Activated naive CD8-positive, alpha-beta T cell (primary cell): ENCODE data around the gene CACFD1.
"Not testable (repeated sequence)": the region's sequence is repeated elsewhere in the genome, so short reads cannot be mapped to it uniquely, and the experiment has no call there.

Experiments
- H3K27ac Mint-ChIP-seq: one replicate; pipeline ENCODE4 v1.8.0; 2021; ENCODE audit warnings: mixed read lengths
- H3K27me3 Mint-ChIP-seq: one replicate; pipeline ENCODE4 v1.8.0; 2021; ENCODE audit warnings: mixed read lengths
- H3K36me3 Mint-ChIP-seq: one replicate; pipeline ENCODE4 v1.8.0; 2021; ENCODE audit warnings: mixed read lengths
- H3K4me1 Mint-ChIP-seq: one replicate; pipeline ENCODE4 v1.8.0; 2021; ENCODE audit warnings: low read depth, mixed read lengths
- H3K4me3 Mint-ChIP-seq: one replicate; pipeline ENCODE4 v1.8.0; 2021; ENCODE audit warnings: mild to moderate bottlenecking, mixed read lengths
- H3K9me3 Mint-ChIP-seq: one replicate; pipeline ENCODE4 v1.8.0; 2021; ENCODE audit warnings: low read depth, mixed read lengths

Gene CACFD1

GRCh38 chr9:133429641-133430161 lies 30.1 kb upstream of the CACFD1 start:
- Mint-ChIP-seq H3K4me1 (peaks cover 5% of the 10 kb centered on the region), H3K27me3 (peaks cover 15% of the 10 kb centered on the region), H3K4me3 (peak overlapping the region; percentile 52), H3K27ac (no peak overlapping the region), H3K9me3 (no peaks in the 10 kb centered on the region), H3K36me3 (no peaks in the 10 kb centered on the region)

DNA sequence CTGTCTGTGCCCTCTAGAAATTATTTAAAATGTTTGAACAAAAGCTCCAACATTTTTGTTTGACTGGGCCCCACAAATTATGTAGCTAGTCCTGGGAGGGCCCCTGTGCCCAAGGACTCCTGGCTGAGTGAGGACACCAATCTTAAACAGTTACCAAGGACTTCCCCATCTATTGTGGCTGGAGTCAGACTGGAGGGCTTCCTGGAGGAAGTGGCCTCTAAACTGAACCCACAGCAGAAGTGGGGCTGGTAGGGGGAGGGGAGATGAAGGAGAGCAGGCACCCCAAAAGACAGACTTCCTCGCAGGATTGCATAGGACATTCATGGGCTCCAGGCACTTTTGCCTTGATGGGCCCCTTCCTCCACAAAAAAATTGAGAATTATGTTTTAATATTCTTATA lies 29.5 kb upstream of the CACFD1 start:
- peak overlapping the region; percentile 52 for H3K4me3 Mint-ChIP-seq
- H3K4me1 Mint-ChIP-seq = peaks cover 5% of the 10 kb centered on the region
- H3K36me3 Mint-ChIP-seq = no peaks in the 10 kb centered on the region
- no peak overlapping the region for H3K27ac Mint-ChIP-seq
- no peaks in the 10 kb centered on the region for H3K9me3 Mint-ChIP-seq
- peaks cover 15% of the 10 kb centered on the region for H3K27me3 Mint-ChIP-seq

- H3K4me3 Mint-ChIP-seq = no peak overlapping the region
Observed at GRCh38 chr9:133433351-133433843, 26.4 kb upstream of the CACFD1 start.

DNA sequence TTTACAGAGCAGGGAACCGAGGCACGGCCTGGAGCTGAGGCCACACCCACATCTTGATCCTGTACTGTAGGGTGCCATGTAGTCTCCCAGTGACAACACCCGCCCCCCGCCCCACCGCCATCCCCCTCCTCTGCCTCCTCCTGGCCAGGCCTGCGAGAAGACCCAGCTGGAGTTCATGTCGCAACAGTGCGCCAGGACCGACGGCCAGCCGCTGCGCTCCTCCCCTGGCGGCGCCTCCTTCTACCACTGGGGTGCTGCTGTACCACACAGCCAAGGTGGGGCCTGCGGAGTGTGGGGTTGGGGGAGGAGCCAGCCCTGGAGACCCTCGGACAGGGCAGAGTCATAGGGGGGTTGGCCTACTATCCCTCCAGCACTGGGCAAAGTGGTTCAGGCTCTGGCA lies 23.1 kb upstream of the CACFD1 start:
- H3K27ac Mint-ChIP-seq = no peak overlapping the region
- H3K4me1 Mint-ChIP-seq = no peaks in the 10 kb centered on the region
- no peaks in the 10 kb centered on the region for H3K9me3 Mint-ChIP-seq
- no peaks in the 10 kb centered on the region for H3K27me3 Mint-ChIP-seq
- H3K36me3 Mint-ChIP-seq = no peaks in the 10 kb centered on the region
- no peak overlapping the region for H3K4me3 Mint-ChIP-seq

More at GRCh38 chr9:133433351-133433843, 26.4 kb upstream of the CACFD1 start:
- Mint-ChIP-seq H3K27me3 (peaks cover 2% of the 10 kb centered on the region), H3K36me3 (no peaks in the 10 kb centered on the region), H3K9me3 (no peaks in the 10 kb centered on the region), H3K4me1 (peaks cover 3% of the 10 kb centered on the region), H3K27ac (no peak overlapping the region)

- no peak overlapping the region for H3K4me3 Mint-ChIP-seq
- no peaks in the 10 kb centered on the region for H3K9me3 Mint-ChIP-seq
- H3K27me3 Mint-ChIP-seq = no peaks in the 10 kb centered on the region
- no peaks in the 10 kb centered on the region for H3K36me3 Mint-ChIP-seq
- no peak overlapping the region for H3K27ac Mint-ChIP-seq
- no peaks in the 10 kb centered on the region for H3K4me1 Mint-ChIP-seq
Observed at GRCh38 chr9:133437753-133438531, 21.8 kb upstream of the CACFD1 start.

DNA sequence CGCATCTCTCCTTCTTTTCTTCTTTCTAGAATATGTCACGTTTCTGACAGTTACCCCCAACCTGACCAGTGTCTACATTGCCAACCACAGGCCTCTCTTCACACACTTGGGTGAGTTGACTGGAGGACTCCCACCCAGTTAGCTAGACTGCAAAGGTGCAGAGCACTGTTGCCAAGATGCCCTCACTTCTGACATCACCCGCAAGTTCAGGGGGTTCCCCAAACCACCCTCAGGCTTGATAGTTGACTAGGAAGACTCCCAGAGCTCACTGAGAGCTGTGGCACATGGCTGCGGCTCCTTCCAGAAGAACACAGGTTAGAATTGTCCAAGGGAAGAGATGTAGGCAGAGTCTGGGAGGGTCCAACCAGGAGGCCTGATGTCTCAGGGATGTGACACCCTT lies 20.4 kb upstream of the CACFD1 start:
- Mint-ChIP-seq H3K27me3 (no peaks in the 10 kb centered on the region), H3K27ac (no peak overlapping the region), H3K36me3 (no peaks in the 10 kb centered on the region), H3K4me1 (no peaks in the 10 kb centered on the region), H3K4me3 (no peak overlapping the region), H3K9me3 (no peaks in the 10 kb centered on the region)

DNA sequence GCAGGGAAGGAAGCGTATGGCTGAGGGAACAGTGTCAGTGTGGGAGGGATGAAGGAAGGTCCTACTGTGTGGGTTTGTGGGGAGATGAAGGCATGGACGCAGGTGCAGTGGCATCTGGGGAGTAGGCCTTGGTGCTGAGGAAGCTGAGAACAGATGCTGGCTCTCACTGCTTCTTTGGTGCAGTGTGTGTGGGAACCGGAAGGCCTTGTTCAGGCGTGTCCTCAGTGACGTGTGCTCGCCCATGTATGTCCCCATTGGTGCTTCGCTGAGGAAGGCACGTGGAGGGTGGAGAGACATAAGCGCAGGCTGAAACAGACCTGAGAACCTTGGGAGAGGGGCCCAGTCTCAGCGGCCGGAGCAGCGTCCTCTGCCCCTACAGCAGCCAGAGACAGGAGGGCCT lies 18.9 kb upstream of the CACFD1 start:
- no peaks in the 10 kb centered on the region for H3K4me1 Mint-ChIP-seq
- H3K27me3 Mint-ChIP-seq = no peaks in the 10 kb centered on the region
- H3K36me3 Mint-ChIP-seq = no peaks in the 10 kb centered on the region
- no peaks in the 10 kb centered on the region for H3K9me3 Mint-ChIP-seq
- no peak overlapping the region for H3K4me3 Mint-ChIP-seq
- H3K27ac Mint-ChIP-seq = no peak overlapping the region

GRCh38 chr9:133441571-133441970 lies 18.2 kb upstream of the CACFD1 start:
- H3K27ac Mint-ChIP-seq = no peak overlapping the region
- no peaks in the 10 kb centered on the region for H3K4me1 Mint-ChIP-seq
- peaks cover 1% of the 10 kb centered on the region for H3K27me3 Mint-ChIP-seq
- H3K36me3 Mint-ChIP-seq = no peaks in the 10 kb centered on the region
- no peak overlapping the region for H3K4me3 Mint-ChIP-seq
- H3K9me3 Mint-ChIP-seq = no peaks in the 10 kb centered on the region

DNA sequence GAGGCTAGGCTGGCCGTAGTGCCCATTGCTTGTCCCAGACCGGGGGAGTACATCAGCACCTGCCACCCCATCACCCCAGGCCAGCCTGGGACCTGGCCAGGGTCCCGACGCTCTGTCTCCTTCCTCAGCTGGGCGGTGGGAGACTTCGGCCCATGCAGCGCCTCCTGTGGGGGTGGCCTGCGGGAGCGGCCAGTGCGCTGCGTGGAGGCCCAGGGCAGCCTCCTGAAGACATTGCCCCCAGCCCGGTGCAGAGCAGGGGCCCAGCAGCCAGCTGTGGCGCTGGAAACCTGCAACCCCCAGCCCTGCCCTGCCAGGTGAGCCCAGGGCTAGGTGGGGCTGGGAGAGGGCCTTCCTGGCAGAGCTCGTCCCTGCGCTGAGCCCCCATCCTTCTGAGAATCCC lies 16.5 kb upstream of the CACFD1 start:
- H3K27ac Mint-ChIP-seq = no peak overlapping the region
- peaks cover 1% of the 10 kb centered on the region for H3K27me3 Mint-ChIP-seq
- no peaks in the 10 kb centered on the region for H3K9me3 Mint-ChIP-seq
- no peak overlapping the region for H3K4me3 Mint-ChIP-seq
- H3K4me1 Mint-ChIP-seq = no peaks in the 10 kb centered on the region
- H3K36me3 Mint-ChIP-seq = no peaks in the 10 kb centered on the region

GRCh38 chr9:133443982-133444381 lies 15.8 kb upstream of the CACFD1 start:
- no peak overlapping the region for H3K4me3 Mint-ChIP-seq
- peaks cover 1% of the 10 kb centered on the region for H3K27me3 Mint-ChIP-seq
- H3K36me3 Mint-ChIP-seq = no peaks in the 10 kb centered on the region
- no peak overlapping the region for H3K27ac Mint-ChIP-seq
- no peaks in the 10 kb centered on the region for H3K9me3 Mint-ChIP-seq
- H3K4me1 Mint-ChIP-seq = no peaks in the 10 kb centered on the region

- Mint-ChIP-seq H3K36me3 (no peaks in the 10 kb centered on the region), H3K9me3 (no peaks in the 10 kb centered on the region), H3K27me3 (peaks cover 1% of the 10 kb centered on the region), H3K4me3 (no peak overlapping the region), H3K4me1 (no peaks in the 10 kb centered on the region), H3K27ac (no peak overlapping the region)
Observed at GRCh38 chr9:133445293-133445969, 14.3 kb upstream of the CACFD1 start.

- Mint-ChIP-seq H3K4me1 (no peaks in the 10 kb centered on the region), H3K36me3 (no peaks in the 10 kb centered on the region), H3K4me3 (no peak overlapping the region), H3K27ac (no peak overlapping the region), H3K27me3 (peaks cover 1% of the 10 kb centered on the region), H3K9me3 (no peaks in the 10 kb centered on the region)
Observed at GRCh38 chr9:133448487-133448972, 11.2 kb upstream of the CACFD1 start.

DNA sequence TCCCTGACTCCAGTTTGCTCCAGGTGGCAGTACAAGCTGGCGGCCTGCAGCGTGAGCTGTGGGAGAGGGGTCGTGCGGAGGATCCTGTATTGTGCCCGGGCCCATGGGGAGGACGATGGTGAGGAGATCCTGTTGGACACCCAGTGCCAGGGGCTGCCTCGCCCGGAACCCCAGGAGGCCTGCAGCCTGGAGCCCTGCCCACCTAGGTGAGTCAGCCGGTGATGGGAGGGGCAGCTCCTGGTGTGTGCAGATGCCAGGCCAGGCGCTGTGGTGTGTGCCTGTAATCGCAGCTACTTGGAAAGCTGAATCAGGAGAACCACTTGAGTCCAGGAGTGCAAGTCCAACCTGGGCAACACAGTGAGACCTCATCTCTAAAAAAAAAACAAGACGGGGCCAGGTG lies 10.0 kb upstream of the CACFD1 start:
- Mint-ChIP-seq H3K4me1 (no peaks in the 10 kb centered on the region), H3K27ac (no peak overlapping the region), H3K4me3 (no peak overlapping the region), H3K9me3 (no peaks in the 10 kb centered on the region), H3K36me3 (no peaks in the 10 kb centered on the region), H3K27me3 (peaks cover 1% of the 10 kb centered on the region)

DNA sequence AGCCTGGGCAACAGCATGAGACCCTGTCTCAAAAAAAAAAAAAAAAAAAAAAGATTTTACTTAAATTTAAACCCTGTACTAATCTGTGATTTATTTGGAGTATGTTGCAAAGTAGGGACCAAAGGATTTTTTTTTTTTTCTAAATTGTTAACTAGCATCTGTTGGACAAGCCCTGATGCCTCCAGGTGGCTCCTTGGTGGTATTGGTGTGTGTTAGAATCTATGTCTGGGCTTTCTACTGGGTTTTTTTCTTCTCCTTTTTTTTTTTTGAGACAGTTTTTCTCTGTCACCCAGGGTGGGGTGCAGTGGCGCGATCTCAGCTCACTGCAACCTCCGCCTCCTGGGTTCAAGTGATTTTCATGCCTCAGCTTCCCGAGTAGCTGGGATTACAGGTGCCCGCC lies 7.9 kb upstream of the CACFD1 start:
- H3K4me1 Mint-ChIP-seq, H3K27me3 Mint-ChIP-seq, H3K36me3 Mint-ChIP-seq, H3K9me3 Mint-ChIP-seq, H3K27ac Mint-ChIP-seq, H3K4me3 Mint-ChIP-seq: not testable (repeated sequence)

- Mint-ChIP-seq H3K4me3 (no peak overlapping the region), H3K4me1 (no peaks in the 10 kb centered on the region), H3K9me3 (no peaks in the 10 kb centered on the region), H3K36me3 (no peaks in the 10 kb centered on the region), H3K27me3 (no peaks in the 10 kb centered on the region), H3K27ac (no peak overlapping the region)
Observed at GRCh38 chr9:133452562-133452961, 7.2 kb upstream of the CACFD1 start.
